Testis (tissue), 3 donors: Measurements from ENCODE around the gene ABHD5. TPM values are rescaled to one million over a fixed set of nuclear protein-coding genes. Genes with fewer than 3 reads are reported as not detected.

Experiments used
- DNase-seq: peaks from one replicate; pipeline ENCODE4 v3.0.0-alpha.2; 2019
- H3K27ac ChIP-seq, 2 donors: fragments of 200-600 bp; sonication (generic); one replicate each; pipeline ENCODE4 v1.5.1; 2019
- H3K27me3 ChIP-seq: fragments of 200-600 bp; sonication (generic); one replicate; pipeline ENCODE4 v1.5.1; 2019
- H3K36me3 ChIP-seq: fragments of 200-600 bp; sonication (generic); one replicate; pipeline ENCODE4 v1.5.1; 2017; ENCODE audit warnings: low read depth; ENCODE audit errors: missing control alignments
- H3K4me1 ChIP-seq: fragments of 200-600 bp; sonication (generic); one replicate; pipeline ENCODE4 v1.5.1; 2019
- H3K4me3 ChIP-seq, 2 donors: fragments of 200-600 bp; sonication (generic); one replicate each; pipeline ENCODE4 v1.5.1; 2017 to 2019
- H3K9me3 ChIP-seq: fragments of 200-600 bp; sonication (generic); one replicate; pipeline ENCODE4 v1.5.1; 2017
- POLR2A ChIP-seq: fragments of 450-650 bp; IDR thresholded peaks from one replicate; pipeline ENCODE4 v1.6.1; 2017; ENCODE audit warnings: antibody characterized with exemption, mild to moderate bottlenecking, moderate library complexity
- WGBS, 2 donors: methylation state at CpG; one replicate each; pipeline ENCODE4 v1.1.5; 2018; 5-methylcytosine and 5-hydroxymethylcytosine counted together
- intact Hi-C: fragments of 100-400 bp; cut with DNase I; formaldehyde crosslinking; loops from one replicate; pipeline ENCODE4 v1.15.1; 2023; ENCODE audit warnings: low total_unique reads
- polyA plus RNA-seq: library from polyadenylated mRNA; stranded (reverse); fragments of 350-450 nt; fragmentation: Illumina TruSeq; extraction: RNeasy Lipid Tissue Mini Kit (QIAGEN cat#74804); gene quantifications from one replicate; pipeline ENCODE4 v1.2.3, GENCODE V29; 2014; ENCODE audit warnings: low read depth, low replicate concordance; ENCODE audit not compliant: insufficient read depth
- total RNA-seq, 2 donors: library from RNA; depleted of rRNA; stranded (reverse); fragments of >200 nt; gene quantifications; one replicate each; pipeline ENCODE4 v1.2.3, GENCODE V29; 2016
- TF ChIP-seq, protein P1 (sequence below), 3 experiments: fragments of 450-650 bp in 2 of 3; fragments of 200-600 bp in 1 of 3; sonication (generic) in 1 of 3; IDR thresholded peaks; one replicate each; pipeline ENCODE4 v1.5.1; 2016 to 2019; ENCODE audit warnings: antibody characterized with exemption in 3 of 3, mild to moderate bottlenecking in 2 of 3, moderate library complexity in 1 of 3

Gene ABHD5
- total and polyA plus RNA-seq, 3 donors from 2014 or later = 22.8 to 36.3 (median 25.0) TPM

DNA sequence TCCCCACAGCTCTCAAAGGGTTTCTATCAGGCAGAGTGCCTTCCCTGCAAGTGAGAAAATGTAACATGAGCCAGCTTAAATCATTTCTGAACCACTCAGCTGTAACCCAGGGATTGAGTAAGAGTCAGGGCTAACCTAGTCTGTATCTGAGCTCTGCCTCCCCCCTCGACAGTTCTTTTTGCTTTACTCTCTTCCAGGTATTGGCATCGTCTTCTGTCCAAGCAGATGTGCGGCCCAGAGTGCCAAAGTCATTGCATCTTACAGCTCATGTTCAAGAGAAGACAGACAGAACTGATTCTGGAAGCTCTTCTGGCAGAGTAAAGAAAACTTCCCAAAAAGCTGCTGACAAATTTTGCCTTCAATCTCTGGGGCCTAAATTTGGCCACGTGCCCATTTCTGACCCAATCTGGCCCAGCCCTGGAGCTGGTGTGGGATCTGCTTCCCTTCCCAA, 74.8 kb downstream of the ABHD5 start:
- TF ChIP-seq POLR2A = no peak
- TF ChIP-seq, protein P1, sequence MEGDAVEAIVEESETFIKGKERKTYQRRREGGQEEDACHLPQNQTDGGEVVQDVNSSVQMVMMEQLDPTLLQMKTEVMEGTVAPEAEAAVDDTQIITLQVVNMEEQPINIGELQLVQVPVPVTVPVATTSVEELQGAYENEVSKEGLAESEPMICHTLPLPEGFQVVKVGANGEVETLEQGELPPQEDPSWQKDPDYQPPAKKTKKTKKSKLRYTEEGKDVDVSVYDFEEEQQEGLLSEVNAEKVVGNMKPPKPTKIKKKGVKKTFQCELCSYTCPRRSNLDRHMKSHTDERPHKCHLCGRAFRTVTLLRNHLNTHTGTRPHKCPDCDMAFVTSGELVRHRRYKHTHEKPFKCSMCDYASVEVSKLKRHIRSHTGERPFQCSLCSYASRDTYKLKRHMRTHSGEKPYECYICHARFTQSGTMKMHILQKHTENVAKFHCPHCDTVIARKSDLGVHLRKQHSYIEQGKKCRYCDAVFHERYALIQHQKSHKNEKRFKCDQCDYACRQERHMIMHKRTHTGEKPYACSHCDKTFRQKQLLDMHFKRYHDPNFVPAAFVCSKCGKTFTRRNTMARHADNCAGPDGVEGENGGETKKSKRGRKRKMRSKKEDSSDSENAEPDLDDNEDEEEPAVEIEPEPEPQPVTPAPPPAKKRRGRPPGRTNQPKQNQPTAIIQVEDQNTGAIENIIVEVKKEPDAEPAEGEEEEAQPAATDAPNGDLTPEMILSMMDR (IDR thresholded peaks at IDR 0.05) = no peak
- intact Hi-C loops = no loop called here
- H3K4me1 ChIP-seq = peaks cover 15% of the 10 kb centered on the region
- no peak overlapping the region for H3K4me3 ChIP-seq
- H3K9me3 ChIP-seq = no peaks in the 10 kb centered on the region
- no peaks in the 10 kb centered on the region for H3K36me3 ChIP-seq
- no peaks in the 10 kb centered on the region for H3K27me3 ChIP-seq
- no peak overlapping the region for H3K27ac ChIP-seq
- WGBS, 2 donors = 81 to 84% methylated on average over 4 of the region's 4 CpGs
- no peak for DNase-seq

DNA sequence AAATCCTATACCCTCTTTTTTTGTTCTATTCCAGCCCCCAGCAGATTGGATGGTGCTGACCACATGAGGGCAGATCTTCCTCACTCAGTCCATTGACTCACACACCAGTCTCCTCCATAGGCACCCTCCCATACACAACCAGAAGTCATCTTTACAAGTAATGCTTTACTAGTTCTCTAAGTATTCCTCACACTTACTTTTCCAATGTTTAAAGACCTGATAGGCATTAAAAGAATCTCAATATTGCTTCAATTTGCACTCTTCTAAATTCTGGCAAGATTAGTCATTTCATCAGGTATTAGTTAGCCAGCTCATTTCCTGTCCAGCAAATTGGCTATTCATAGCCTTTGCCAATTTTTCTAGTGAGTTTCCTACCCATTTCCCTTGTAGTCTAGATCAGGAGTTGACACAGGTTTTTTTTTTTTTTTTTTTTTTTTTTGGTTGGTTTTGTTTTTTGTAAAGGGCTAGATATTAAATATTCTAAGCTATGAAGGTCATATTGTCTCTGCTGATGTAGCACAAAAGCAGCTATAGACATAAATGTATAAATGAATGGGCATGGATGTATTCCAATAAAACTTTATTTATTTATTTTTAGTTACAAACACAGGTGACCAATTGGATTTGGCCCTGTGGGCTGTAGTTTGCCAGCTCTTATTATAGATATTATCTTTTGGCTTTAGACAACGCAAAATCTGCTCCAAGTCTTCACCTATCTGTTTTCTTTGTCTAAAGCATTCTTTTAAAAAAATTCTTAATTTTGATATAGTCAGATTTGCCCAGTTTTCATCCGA, 76.1 kb downstream of the ABHD5 start:
- Histone ChIP-seq H3K4me3 (no peak overlapping the region), H3K27ac (no peak overlapping the region), H3K36me3 (no peaks in the 10 kb centered on the region), H3K9me3 (no peaks in the 10 kb centered on the region), H3K27me3 (no peaks in the 10 kb centered on the region), H3K4me1 (peaks cover 21% of the 10 kb centered on the region)
- 42 to 62% methylated on average over 2 of the region's 2 CpGs for WGBS, 2 donors
- no peak for DNase-seq
- TF ChIP-seq POLR2A = no peak
- TF ChIP-seq, protein P1 (IDR thresholded peaks at IDR 0.05) = no peak
- intact Hi-C loops = no loop called here

DNA sequence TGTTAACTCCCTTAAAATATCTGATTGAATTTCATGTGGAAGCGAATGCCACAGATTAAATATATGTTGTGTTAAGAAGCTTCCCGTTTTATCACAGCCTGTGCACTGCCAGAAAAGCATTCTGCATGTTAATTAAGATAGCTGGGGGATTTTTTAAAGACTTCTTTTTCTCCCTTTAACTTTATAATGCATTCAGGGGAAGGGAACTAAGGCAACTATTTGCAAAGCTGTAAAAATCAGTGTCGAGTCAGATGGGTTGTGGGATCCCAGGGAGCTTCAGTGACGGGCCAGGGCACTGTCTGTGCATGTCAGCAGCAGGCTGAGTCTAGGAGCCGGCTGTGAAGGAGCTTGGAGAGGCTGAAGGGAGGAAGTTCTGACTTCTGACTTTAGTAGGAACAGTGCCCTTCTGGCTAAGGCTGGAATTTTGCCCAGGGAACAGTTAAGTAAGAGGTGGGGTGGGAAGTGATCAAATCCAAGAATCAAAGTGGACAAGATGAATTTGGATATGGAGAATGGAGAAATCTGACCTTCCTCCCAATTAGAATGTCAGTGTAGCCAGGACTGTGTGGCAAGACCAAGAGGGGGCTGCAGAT, 77.7 kb downstream of the ABHD5 start:
- TF ChIP-seq POLR2A = no peak
- TF ChIP-seq, protein P1 (IDR thresholded peaks at IDR 0.05) = no peak
- H3K9me3 ChIP-seq = no peaks in the 10 kb centered on the region
- H3K4me3 ChIP-seq = no peak overlapping the region
- H3K36me3 ChIP-seq = no peaks in the 10 kb centered on the region
- peak; percentile 17 for DNase-seq
- intact Hi-C loops = no loop called here
- H3K4me1 ChIP-seq = peaks cover 21% of the 10 kb centered on the region
- WGBS, 2 donors = 38 to 50% methylated on average over 5 of the region's 5 CpGs
- no peak overlapping the region for H3K27ac ChIP-seq
- no peaks in the 10 kb centered on the region for H3K27me3 ChIP-seq

DNA sequence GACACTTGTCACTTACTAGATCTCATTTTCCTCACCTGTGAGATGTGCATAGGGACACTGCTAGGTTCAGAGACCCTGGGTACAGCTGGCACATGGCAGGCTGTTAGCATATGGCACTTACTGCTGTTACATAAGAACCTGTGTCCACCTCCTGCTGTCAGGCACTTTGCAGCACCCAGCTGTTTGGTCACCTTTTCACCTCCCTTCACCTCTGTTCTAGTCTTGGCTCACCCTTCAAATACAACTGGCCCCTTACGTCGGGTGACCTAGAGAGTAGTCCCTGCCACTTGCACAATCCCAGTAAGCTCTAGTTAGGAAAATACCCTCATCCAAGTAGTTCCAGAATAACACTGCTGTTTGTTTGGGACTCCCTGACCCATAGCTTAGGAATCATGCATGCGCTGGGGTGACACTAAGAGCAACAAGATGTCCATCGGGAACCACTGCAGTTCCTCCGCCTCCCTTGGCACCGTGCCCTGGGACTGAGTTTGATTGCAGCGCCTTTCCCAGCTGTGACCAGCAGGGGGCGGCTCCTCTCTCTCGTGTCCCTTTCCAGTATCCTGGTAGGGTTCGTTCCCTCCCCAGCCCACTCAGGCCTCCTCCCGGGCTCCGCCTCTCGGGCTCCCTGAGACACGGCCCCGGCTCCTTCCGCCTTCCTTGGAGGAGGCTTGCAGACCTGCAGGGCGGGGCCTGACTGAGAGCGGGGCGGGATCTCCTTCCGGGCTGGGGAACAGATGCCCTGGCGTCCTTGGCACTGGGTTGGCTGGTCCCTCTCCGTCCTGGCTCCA, 78.6 kb downstream of the ABHD5 start:
- DNase-seq = peak; percentile 98
- intact Hi-C loops = no loop called here
- no peaks in the 10 kb centered on the region for H3K9me3 ChIP-seq
- peak overlapping the region; percentile 52 to 54 for H3K27ac ChIP-seq
- no peaks in the 10 kb centered on the region for H3K27me3 ChIP-seq
- H3K4me3 ChIP-seq = peak overlapping the region; percentile 18 to 46
- no peak for TF ChIP-seq POLR2A
- TF ChIP-seq, protein P1 (IDR thresholded peaks at IDR 0.05) = peak; percentile 82 to 92 (median 91)
- H3K36me3 ChIP-seq = no peaks in the 10 kb centered on the region
- H3K4me1 ChIP-seq = peaks cover 21% of the 10 kb centered on the region
- WGBS, 2 donors = 2 to 5% methylated on average over 21 to 22 of the region's 22 CpGs
